ENCODE data around the gene CAMKMT.

GRCh38 chr2:44746856-44747615 lies 385.3 kb downstream of the CAMKMT start:
- TF ChIP-seq, protein P1, sequence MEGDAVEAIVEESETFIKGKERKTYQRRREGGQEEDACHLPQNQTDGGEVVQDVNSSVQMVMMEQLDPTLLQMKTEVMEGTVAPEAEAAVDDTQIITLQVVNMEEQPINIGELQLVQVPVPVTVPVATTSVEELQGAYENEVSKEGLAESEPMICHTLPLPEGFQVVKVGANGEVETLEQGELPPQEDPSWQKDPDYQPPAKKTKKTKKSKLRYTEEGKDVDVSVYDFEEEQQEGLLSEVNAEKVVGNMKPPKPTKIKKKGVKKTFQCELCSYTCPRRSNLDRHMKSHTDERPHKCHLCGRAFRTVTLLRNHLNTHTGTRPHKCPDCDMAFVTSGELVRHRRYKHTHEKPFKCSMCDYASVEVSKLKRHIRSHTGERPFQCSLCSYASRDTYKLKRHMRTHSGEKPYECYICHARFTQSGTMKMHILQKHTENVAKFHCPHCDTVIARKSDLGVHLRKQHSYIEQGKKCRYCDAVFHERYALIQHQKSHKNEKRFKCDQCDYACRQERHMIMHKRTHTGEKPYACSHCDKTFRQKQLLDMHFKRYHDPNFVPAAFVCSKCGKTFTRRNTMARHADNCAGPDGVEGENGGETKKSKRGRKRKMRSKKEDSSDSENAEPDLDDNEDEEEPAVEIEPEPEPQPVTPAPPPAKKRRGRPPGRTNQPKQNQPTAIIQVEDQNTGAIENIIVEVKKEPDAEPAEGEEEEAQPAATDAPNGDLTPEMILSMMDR (IDR thresholded peaks at IDR 0.05 in 8 of 11, conservative IDR thresholded peaks at IDR 0.05 in 3 of 11) = no peak
- TF ChIP-seq POLR2AphosphoS5 (IDR thresholded peaks at IDR 0.05) = no peak

Measured in spleen (tissue), 7 donors.